Fibroblast of skin of left biceps (primary cell): Measurements from ENCODE around the gene ZNF653.
A peak's percentile ranks its signal among the peaks of the same experiment; 100 is the strongest.
"Not testable (repeated sequence)": the region's sequence is repeated elsewhere in the genome, so short reads cannot be mapped to it uniquely, and the experiment has no call there.

ENCODE experiments used
- DNase-seq, 2 experiments: peaks; one replicate each; pipeline ENCODE4 v3.0.0-alpha.2; 2013; ENCODE audit warnings: low read depth in 2 of 2

Gene ZNF653

DNA sequence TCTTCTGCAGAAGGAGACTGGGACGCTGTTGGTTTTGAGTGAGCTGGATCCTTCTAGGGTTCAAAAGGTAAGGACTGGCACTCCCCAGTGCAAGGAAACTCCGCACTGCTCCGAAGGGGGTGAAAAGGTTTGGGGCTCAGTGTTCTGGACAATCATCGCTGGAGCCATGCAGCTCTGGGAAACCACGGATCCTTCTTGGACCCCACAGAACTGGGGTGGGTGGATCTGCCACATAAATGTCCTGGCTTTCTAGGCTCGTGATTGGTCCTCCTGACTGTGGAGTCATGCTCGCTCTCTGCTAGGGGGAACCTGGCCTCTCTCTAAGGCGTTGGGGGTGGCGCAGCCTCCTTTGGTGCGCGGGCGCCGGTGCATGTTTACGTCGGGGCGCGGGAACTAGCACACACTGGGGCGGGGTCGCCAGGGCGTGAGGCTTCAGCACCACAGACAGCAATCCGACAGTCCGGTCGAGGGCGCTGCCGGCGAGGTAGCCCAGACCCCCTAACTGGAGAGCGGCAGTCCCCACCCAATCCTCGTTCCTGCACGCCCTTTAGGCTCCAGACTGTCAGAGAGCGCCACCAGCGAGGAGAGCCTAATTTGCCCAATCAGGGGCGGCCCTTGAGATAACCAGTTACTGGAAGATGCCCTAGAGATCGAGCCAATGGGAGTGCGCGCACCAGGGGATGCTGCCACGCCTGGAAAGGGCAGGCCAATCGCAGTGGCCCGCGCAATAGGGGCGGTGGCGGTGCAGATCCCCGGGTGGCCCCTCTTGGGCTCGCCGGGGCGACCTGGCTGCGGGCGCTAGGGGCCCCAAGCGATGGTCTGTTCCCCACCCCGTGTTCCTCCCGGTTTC is 23.9 kb downstream of the ZNF653 start:
- peak; percentile 47 to 62 for DNase-seq

DNA sequence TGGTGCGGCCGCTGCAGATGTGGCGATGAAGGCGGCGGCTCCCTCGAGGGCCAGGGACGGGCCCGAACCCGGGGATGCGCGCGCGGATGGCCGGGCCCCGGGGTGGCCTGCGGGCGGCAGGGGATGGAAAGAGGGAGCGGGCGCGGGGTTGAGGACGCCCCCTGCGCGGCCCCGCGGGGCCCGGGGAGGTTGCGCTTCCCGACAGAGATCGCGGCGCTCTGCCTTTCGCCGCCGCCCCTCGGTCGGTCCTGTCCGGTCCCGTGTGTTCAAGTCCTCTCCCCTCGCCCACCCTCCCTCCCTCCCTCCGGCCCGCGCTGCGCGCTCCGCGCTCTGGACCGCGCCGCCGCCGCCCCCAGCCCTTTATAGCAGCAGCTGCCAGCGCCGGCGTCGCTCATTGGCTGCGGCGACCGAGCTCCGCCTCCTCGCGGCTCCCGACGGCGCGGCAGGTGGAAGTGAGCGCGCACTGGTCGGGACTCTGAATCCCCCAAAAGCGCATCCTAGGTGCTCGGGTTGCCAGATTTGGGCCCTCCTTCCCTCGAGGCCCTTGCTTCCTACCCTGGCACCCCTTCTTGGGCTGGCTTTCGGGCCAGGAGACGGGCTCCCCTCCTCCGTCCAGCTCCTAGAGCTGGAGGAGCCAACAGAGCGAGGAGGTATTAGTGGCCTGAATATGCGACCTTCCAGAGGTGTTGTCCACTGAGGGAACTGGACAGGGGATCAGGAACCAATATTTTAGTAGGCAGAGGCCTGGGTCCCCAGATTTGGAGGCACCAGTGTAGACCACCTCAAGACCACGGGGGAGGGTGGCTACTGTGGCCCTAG is 24.7 kb downstream of the ZNF653 start, which contains the start of gene ELAVL3:
Gene ELAVL3, minus strand, starts transcription at position 332 of the 819 bp plus-strand sequence. CDS start 438 bp downstream, outside the sequence.
- no peak for DNase-seq

- DNase-seq, result no peak
Observed at GRCh38 chr19:11479898-11480714, 25.5 kb downstream of the ZNF653 start.

- no peak for DNase-seq
Observed at GRCh38 chr19:11479090-11479897, 26.3 kb downstream of the ZNF653 start.

GRCh38 chr19:11478167-11479089 is 27.2 kb downstream of the ZNF653 start:
- no peak for DNase-seq

GRCh38 chr19:11475861-11476260 is 29.8 kb downstream of the ZNF653 start:
- DNase-seq, result no peak

- not testable (repeated sequence) for DNase-seq
Observed at GRCh38 chr19:11475343-11475742, 30.3 kb downstream of the ZNF653 start.

DNA sequence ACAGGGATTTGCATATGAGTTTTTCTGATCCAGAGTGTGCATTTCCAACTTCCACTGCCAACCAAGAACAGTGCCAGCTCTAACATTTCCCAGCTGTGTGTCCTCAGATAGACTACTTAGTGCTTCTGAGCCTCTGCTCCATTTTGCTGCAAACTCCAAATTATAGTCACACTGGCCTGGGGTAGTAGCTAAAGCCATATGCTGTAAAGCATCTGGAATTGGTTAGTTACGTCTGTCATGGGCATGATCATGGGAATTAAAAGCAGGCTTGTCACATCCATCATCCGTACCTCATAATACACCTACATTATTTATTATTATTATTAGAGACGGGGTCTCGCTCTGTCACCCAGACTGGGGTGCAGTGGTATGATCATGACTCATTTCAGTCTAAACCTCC is 31.9 kb downstream of the ZNF653 start:
- no peak for DNase-seq

DNA sequence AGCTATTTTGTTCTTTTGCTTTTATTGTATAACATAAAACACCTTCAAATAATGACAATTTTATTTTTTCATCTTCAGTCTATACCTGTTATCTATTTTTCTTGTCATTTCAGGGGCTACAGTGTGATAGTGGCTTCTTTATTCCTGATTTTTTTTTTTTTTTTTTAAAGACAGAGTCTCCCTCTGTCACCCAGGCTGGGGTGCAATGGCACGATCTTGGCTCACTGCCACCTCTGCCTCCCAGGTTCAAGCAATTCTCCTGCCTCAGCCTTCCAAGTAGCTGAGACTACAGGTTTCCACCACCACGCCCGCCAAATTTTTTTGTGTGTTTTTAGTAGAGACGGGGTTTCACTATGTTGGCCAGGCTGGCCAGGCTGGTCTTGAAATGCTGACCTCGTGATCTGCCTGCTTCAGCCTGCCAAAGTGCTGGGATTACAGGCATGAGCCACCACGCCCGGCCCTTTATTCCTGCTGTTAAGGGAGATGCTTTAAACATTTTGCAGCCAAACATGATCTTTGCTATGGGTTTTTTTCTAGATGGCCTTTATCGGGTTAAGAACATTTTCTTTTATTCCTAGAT is 37.3 kb downstream of the ZNF653 start:
- DNase-seq, result not testable (repeated sequence)

DNA sequence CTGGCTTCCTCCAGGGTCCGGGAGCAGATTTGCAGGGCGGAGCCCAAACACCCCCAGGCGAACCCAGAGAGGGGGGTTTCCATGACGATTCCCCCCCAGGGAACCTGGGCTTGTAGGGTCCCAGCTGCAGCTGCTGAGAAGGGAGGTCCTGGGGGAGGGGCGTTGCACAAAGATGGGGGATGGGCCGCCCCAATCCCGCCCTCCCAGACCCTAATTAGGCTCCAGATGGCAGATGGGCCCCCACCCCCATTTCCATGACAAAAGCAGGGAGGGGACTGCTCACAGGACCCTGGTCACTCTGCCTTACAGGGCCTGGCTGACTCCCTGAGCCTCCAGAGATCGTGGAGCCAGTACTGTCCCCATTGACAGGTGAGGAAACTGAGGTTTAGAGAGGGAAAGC is 40.0 kb downstream of the ZNF653 start:
- no peak for DNase-seq

GRCh38 chr19:11464333-11465265 is 41.0 kb downstream of the ZNF653 start:
- DNase-seq, result no peak

- DNase-seq, result no peak
Observed at GRCh38 chr19:11463391-11463790, 42.2 kb downstream of the ZNF653 start.

- no peak for DNase-seq
Observed at GRCh38 chr19:11461453-11461852, 44.2 kb downstream of the ZNF653 start.

DNA sequence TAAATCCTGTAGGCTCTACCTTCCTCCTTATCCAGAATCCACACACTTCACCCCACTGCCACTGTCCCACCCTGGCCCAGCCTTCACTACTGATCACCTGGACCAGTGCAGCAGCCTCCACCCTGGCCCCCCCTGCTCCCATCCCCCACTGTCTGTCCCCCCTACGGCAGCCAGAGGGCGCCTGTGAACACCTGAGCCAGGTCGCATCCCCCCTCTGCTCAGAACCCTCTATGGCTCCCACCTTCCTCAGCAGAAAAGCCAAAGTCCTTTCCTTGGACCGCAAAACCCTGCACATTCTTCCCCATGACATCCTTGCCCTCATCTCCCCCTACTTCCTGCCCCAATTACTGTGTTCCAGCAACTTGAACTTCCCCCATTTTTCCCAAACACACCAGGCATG is 45.4 kb downstream of the ZNF653 start:
- no peak for DNase-seq

DNA sequence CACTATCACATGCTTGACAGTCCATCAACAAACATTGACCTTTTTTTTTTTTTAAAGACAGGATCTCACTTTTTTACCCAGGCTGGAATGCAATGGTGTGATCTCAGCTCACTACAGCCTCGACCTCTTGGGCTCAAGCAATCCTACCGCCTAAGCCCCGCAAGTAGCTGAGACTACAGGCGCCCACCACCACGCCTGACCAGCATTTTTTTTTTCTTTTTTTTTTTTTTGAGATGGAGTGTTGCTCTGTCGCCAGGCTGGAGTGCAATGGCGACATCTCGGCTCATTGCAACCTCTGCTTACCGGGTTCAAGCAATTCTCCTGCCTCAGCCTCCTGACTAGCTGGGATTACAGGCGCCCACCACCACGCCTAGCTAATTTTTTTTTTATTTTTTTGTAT is 46.7 kb downstream of the ZNF653 start:
- not testable (repeated sequence) for DNase-seq

GRCh38 chr19:11458236-11458900 is 47.3 kb downstream of the ZNF653 start:
- DNase-seq, result no peak

- no peak for DNase-seq
Observed at GRCh38 chr19:11457831-11458230, 47.8 kb downstream of the ZNF653 start.

GRCh38 chr19:11457115-11457514 is 48.5 kb downstream of the ZNF653 start:
- no peak for DNase-seq
